Progenitor cell of endocrine pancreas (in vitro differentiated cells): ENCODE results near the gene ARPC3. TPM values are rescaled to one million over a fixed set of nuclear protein-coding genes. Genes with fewer than 3 reads are reported as not detected.
A peak's percentile ranks its signal among the peaks of the same experiment; 100 is the strongest.
"Not testable (repeated sequence)": the region's sequence is repeated elsewhere in the genome, so short reads cannot be mapped to it uniquely, and the experiment has no call there.

Experiments
- DNase-seq: peaks from one replicate; pipeline ENCODE4 v3.0.0; 2021; ENCODE audit warnings: low spot score; ENCODE audit not compliant: unreplicated experiment
- H3K27ac Mint-ChIP-seq: 2 replicates; pipeline ENCODE4 v1.8.0; 2021; ENCODE audit warnings: mild to moderate bottlenecking, moderate library complexity, mixed read lengths
- H3K27me3 Mint-ChIP-seq: 2 replicates; pipeline ENCODE4 v1.8.0; 2021; ENCODE audit warnings: mixed read lengths
- H3K36me3 Mint-ChIP-seq: 2 replicates; pipeline ENCODE4 v1.8.0; 2022; ENCODE audit warnings: mixed read lengths; ENCODE audit not compliant: insufficient read depth
- H3K4me1 Mint-ChIP-seq: 2 replicates; pipeline ENCODE4 v1.8.0; 2021; ENCODE audit warnings: low read depth, mixed read lengths
- H3K4me3 Mint-ChIP-seq: 2 replicates; pipeline ENCODE4 v1.8.0; 2021; ENCODE audit warnings: low read depth, mild to moderate bottlenecking, moderate library complexity, mixed read lengths
- H3K9me3 Mint-ChIP-seq: 2 replicates; pipeline ENCODE4 v1.8.0; 2021; ENCODE audit warnings: low read depth, mixed read lengths
- total RNA-seq: library from RNA; stranded (reverse); gene quantifications from 2 replicates; pipeline ENCODE4 v1.2.1, GENCODE V29; 2021
- TF ChIP-seq, protein P1 (sequence below): fragments of 200-600 bp; sonication (generic); IDR thresholded peaks from one replicate; pipeline ENCODE4 v1.5.0; 2021; ENCODE audit warnings: antibody characterized with exemption, mild to moderate bottlenecking; ENCODE audit not compliant: unreplicated experiment

Gene ARPC3
- total RNA-seq, 1 donor from 2014 or later, result 184 TPM

DNA sequence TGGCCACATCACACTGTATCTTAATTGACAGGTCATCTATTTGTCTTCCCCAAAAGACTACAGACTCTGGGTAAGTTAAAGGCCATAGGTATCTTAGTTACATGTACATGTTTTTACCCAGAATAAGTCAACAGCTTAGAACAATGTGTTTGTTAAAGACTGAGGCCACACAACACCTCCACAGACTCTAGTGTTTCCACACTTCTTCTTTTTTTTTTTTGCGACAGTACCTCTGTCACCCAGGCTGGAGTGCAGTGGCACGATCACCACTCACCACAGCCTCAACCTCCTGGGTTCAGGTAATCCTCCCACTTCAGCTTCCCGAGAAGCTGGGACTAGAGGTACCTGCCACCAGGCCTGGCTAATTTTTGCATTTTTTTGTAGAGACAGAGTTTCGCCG is 16.7 kb upstream of the ARPC3 start:
- peak overlapping the region; percentile 82 for H3K27ac Mint-ChIP-seq
- H3K27me3 Mint-ChIP-seq, result no peaks in the 10 kb centered on the region
- peak overlapping the region; percentile 91 for H3K4me3 Mint-ChIP-seq
- H3K9me3 Mint-ChIP-seq, result no peaks in the 10 kb centered on the region
- DNase-seq, result no peak
- H3K36me3 Mint-ChIP-seq, result peaks cover 4% of the 10 kb centered on the region
- peaks cover 16% of the 10 kb centered on the region for H3K4me1 Mint-ChIP-seq
- TF ChIP-seq, protein P1, sequence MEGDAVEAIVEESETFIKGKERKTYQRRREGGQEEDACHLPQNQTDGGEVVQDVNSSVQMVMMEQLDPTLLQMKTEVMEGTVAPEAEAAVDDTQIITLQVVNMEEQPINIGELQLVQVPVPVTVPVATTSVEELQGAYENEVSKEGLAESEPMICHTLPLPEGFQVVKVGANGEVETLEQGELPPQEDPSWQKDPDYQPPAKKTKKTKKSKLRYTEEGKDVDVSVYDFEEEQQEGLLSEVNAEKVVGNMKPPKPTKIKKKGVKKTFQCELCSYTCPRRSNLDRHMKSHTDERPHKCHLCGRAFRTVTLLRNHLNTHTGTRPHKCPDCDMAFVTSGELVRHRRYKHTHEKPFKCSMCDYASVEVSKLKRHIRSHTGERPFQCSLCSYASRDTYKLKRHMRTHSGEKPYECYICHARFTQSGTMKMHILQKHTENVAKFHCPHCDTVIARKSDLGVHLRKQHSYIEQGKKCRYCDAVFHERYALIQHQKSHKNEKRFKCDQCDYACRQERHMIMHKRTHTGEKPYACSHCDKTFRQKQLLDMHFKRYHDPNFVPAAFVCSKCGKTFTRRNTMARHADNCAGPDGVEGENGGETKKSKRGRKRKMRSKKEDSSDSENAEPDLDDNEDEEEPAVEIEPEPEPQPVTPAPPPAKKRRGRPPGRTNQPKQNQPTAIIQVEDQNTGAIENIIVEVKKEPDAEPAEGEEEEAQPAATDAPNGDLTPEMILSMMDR, result no peak

DNA sequence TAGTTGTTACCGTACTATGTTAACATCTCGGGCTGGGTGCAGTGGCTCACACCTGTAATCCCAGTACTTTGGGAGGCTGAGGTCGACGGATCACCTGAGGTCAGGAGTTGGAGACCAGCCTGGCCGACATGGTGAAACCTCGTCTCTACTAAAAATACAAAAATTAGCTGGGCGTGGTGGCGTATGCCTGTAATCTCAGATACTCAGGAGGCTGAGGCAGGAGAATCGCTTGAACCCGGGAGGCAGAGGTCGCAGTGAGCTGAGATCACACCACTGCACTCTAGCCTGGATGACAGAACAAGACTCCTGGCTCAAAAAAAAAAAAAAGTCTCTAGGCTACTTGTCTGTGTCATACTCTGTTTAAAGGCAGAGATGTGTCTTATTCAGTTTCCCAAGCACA is 15.6 kb upstream of the ARPC3 start:
- not testable (repeated sequence) for H3K27me3 Mint-ChIP-seq, H3K9me3 Mint-ChIP-seq, H3K4me3 Mint-ChIP-seq, H3K36me3 Mint-ChIP-seq, DNase-seq
- Mint-ChIP-seq H3K27ac (peak overlapping the region; percentile 37), H3K4me1 (peaks cover 16% of the 10 kb centered on the region)

DNA sequence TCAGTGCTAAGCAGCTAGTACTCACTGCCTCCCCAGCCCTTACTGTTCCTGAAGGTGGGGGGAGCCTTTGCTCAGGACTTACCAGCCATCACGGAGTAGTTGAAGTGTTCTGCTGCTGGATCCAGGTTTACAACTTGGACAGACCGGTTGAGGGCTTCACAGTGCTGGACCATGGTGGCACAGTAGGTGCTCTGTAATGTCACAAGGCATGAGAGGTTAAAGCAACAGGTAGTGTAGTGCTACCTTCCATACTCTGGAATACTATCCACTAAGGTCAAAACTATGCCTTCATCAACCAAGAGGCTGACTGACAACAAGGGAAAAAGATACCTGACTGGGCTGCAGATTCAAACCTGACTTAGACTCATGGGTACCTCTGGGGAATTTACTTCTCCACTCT is 14.9 kb upstream of the ARPC3 start:
- Mint-ChIP-seq H3K9me3 (no peaks in the 10 kb centered on the region), H3K27ac (no peak overlapping the region), H3K27me3 (no peaks in the 10 kb centered on the region), H3K4me3 (no peak overlapping the region), H3K4me1 (peaks cover 16% of the 10 kb centered on the region), H3K36me3 (peaks cover 8% of the 10 kb centered on the region)
- DNase-seq, result no peak
- TF ChIP-seq, protein P1, result no peak

DNA sequence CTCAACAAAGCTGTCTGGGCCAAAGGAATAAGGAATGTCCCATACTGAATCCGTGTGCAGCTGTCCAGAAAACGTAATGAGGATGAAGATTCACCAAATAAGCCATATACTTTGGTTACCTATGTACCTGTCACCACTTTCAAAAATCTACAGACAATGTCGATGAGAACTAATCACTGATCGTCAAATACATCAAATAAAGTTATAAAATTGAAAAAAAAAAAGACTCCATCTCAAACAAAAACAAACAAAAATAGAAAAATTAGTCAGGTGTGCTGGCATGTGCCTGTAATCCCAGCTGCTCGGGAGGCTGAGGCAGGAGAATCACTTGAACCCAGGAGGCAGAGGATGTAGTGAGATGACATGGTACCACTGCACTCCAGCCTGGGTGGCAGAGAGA is 11.1 kb upstream of the ARPC3 start:
- H3K27ac Mint-ChIP-seq, H3K9me3 Mint-ChIP-seq, H3K27me3 Mint-ChIP-seq: not testable (repeated sequence)

DNA sequence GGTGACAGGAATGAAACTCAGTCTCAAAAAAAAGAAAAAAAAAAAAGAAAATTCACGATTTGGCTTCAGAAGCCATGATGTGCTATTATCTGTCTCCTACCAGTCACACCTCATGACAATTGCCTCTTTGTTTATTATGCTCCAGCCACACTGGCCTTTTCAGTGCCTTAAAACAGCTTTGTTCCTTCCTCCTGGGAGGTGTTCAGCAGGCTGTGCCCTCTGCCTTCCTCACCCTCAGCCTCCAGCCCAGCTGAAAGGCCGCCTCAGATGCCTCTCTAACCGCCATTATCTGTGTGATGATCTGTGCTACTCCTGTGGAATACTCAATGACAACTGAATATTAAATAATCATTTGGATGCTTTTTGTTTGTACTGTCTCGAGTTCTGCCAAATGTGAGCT is 8.6 kb upstream of the ARPC3 start:
- no peaks in the 10 kb centered on the region for H3K27me3 Mint-ChIP-seq
- no peak overlapping the region for H3K27ac Mint-ChIP-seq
- H3K4me1 Mint-ChIP-seq, result no peaks in the 10 kb centered on the region

More for the DNA sequence above, 11.1 kb upstream of the ARPC3 start:
- not testable (repeated sequence) for H3K4me3 Mint-ChIP-seq, DNase-seq, H3K4me1 Mint-ChIP-seq
- peaks cover 17% of the 10 kb centered on the region for H3K36me3 Mint-ChIP-seq

DNA sequence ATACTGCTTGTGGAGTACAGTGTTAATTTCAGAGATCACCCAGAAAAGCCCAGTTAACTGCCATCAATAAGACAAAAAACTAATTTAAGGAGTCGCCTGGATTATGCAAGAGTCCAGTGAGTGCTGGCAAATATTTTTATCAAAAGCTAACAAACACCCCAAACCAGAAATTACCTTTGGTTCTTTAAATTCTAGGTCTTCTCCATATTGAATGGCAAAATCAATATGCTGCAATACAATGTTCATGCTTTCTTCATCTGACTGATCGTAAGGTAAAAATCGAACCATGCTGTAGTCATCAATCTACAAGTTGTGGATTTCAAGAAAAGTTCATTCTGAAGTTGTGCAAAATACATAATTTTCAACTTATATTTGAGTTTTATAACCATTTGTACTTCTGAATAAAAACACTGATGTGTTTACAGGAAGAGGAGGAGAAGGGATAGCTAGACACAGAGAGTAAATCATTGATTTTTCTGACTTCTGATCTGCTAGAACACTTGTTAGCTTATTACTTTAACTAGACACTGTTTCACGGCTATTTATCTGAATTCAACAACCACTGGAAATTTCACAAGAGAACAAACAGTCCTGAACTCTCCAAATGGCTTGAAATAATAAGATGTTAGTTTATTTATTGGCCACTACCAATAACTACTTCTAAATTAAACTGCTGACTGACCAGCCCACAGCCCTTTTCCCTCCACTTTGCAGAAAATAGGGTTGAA is 3.6 kb upstream of the ARPC3 start:
- Mint-ChIP-seq H3K27ac (no peak overlapping the region), H3K4me3 (no peak overlapping the region), H3K36me3 (peaks cover 10% of the 10 kb centered on the region), H3K4me1 (peaks cover 7% of the 10 kb centered on the region), H3K9me3 (no peaks in the 10 kb centered on the region), H3K27me3 (no peaks in the 10 kb centered on the region)
- no peak for DNase-seq
- TF ChIP-seq, protein P1, result no peak

More for the DNA sequence above, 8.6 kb upstream of the ARPC3 start:
- Mint-ChIP-seq H3K36me3 (peaks cover 16% of the 10 kb centered on the region), H3K9me3 (no peaks in the 10 kb centered on the region), H3K4me3 (no peak overlapping the region)
- TF ChIP-seq, protein P1, result no peak
- DNase-seq, result no peak
